K562 (cell line): ENCODE results near the gene PRTFDC1.

Experiments used
- CREB5 ChIP-seq: fragments of 250-450 bp; sonication (Bioruptor Pico); IDR thresholded peaks from 2 replicates; pipeline ENCODE4 v1.5.0; 2020; ENCODE audit warnings: mild to moderate bottlenecking
- CTCF ChIP-seq, 3 experiments: IDR thresholded peaks in 2 of 3; conservative IDR thresholded peaks in 1 of 3; 2 replicates each; pipeline ENCODE4 v1.5.1; 2011 to 2012; ENCODE audit warnings: low read length in 3 of 3, mild to moderate bottlenecking in 3 of 3, control low read depth in 2 of 3, improper control_type of control experiment in 1 of 3, inconsistent platforms in 1 of 3, low read depth in 1 of 3, mixed read lengths in 1 of 3, moderate library complexity in 1 of 3; ENCODE audit not compliant: insufficient read depth in 2 of 3
- ELK3 ChIP-seq: fragments of 450-650 bp; formaldehyde crosslinking; IDR thresholded peaks from 2 replicates; pipeline ENCODE4 v1.4.0; 2020; ENCODE audit warnings: mild to moderate bottlenecking
- ESRRA ChIP-seq: fragments of 450-650 bp; IDR thresholded peaks from 2 replicates; pipeline ENCODE4 v1.6.1; 2014; ENCODE audit warnings: low read depth, mild to moderate bottlenecking, moderate library complexity, borderline replicate concordance
- HBP1 ChIP-seq: fragments of 450-650 bp; formaldehyde crosslinking; IDR thresholded peaks from 2 replicates; pipeline ENCODE4 v1.4.0; 2022; ENCODE audit warnings: missing genetic modification characterization
- POLR2A ChIP-seq: fragments of 450-650 bp; conservative IDR thresholded peaks from 2 replicates; pipeline ENCODE4 v1.6.1; 2016
- SP1 ChIP-seq: sonication (generic); formaldehyde crosslinking; IDR thresholded peaks from 2 replicates; pipeline ENCODE4 v1.8.1; 2022; ENCODE audit warnings: mild to moderate bottlenecking, missing genetic modification reagents
- TF ChIP-seq, protein P1 (sequence below): fragments of 250-450 bp; sonication (Bioruptor Pico); IDR thresholded peaks from 2 replicates; pipeline ENCODE4 v1.8.0; 2021; ENCODE audit warnings: mild to moderate bottlenecking, moderate library complexity
- TF ChIP-seq, protein P2 (sequence below): fragments of 450-650 bp; IDR thresholded peaks from 2 replicates; pipeline ENCODE4 v1.7.1; 2018; ENCODE audit warnings: mild to moderate bottlenecking, low read depth; ENCODE audit not compliant: partially characterized antibody

DNA sequence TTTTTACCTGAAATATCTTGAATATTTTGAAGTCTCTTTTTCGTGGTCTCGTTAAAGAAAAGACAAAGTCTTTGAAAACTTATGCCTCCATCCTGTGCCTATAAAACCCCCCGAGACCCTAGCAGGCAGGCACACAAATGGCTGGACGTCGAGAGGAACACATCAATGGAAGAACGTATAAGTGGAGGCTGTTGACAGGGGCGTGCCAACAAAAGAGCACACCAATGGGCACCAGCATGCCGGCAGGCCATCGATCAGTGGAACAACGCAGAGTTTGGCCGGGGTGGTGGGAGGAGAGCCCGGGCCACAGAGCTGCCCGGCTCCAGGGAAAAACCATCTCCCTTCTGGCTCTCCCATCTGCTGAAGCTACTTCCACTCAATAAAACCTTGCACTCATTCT is 38.9 kb upstream of the PRTFDC1 start:
- TF ChIP-seq HBP1 (no peak), CREB5 (CRISPR knock-in tag) (no peak), SP1 (CRISPR knock-in tag) (no peak), ESRRA (no peak), POLR2A (no peak), ELK3 (no peak), CTCF (IDR thresholded peaks at IDR 0.05 in 2 of 3, conservative IDR thresholded peaks at IDR 0.05 in 1 of 3; ENCODE audit: insufficient read depth in 2 of 3, low read depth in 1 of 3, low read length in 3 of 3) (no peak)
- TF ChIP-seq, protein P1, sequence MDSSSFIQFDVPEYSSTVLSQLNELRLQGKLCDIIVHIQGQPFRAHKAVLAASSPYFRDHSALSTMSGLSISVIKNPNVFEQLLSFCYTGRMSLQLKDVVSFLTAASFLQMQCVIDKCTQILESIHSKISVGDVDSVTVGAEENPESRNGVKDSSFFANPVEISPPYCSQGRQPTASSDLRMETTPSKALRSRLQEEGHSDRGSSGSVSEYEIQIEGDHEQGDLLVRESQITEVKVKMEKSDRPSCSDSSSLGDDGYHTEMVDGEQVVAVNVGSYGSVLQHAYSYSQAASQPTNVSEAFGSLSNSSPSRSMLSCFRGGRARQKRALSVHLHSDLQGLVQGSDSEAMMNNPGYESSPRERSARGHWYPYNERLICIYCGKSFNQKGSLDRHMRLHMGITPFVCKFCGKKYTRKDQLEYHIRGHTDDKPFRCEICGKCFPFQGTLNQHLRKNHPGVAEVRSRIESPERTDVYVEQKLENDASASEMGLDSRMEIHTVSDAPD = no peak
- TF ChIP-seq, protein P2, sequence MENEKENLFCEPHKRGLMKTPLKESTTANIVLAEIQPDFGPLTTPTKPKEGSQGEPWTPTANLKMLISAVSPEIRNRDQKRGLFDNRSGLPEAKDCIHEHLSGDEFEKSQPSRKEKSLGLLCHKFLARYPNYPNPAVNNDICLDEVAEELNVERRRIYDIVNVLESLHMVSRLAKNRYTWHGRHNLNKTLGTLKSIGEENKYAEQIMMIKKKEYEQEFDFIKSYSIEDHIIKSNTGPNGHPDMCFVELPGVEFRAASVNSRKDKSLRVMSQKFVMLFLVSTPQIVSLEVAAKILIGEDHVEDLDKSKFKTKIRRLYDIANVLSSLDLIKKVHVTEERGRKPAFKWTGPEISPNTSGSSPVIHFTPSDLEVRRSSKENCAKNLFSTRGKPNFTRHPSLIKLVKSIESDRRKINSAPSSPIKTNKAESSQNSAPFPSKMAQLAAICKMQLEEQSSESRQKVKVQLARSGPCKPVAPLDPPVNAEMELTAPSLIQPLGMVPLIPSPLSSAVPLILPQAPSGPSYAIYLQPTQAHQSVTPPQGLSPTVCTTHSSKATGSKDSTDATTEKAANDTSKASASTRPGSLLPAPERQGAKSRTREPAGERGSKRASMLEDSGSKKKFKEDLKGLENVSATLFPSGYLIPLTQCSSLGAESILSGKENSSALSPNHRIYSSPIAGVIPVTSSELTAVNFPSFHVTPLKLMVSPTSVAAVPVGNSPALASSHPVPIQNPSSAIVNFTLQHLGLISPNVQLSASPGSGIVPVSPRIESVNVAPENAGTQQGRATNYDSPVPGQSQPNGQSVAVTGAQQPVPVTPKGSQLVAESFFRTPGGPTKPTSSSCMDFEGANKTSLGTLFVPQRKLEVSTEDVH = no peak
